ENCODE results near the gene TMEM185A. TPM values are rescaled to one million over a fixed set of nuclear protein-coding genes. Genes with fewer than 3 reads are reported as not detected.
"Not testable (repeated sequence)": the region's sequence is repeated elsewhere in the genome, so short reads cannot be mapped to it uniquely, and the experiment has no call there.

Gene TMEM185A
- total and polyA plus RNA-seq, 2 donors: 10.1 to 16.0 TPM

- Histone ChIP-seq H3K4me3 (ENCODE audit: low read length in 2 of 2) (no peak overlapping the region), H3K9me3 (ENCODE audit: control insufficient read depth in 2 of 2, insufficient read depth in 1 of 2, low read length in 1 of 2) (no peaks in the 10 kb centered on the region), H3K27ac (ENCODE audit: low read depth in 1 of 2, low read length in 1 of 2) (no peak overlapping the region), H3K36me3 (ENCODE audit: control insufficient read depth in 2 of 2, insufficient read depth in 2 of 2, low read length in 1 of 2) (no peaks in the 10 kb centered on the region), H3K27me3 (ENCODE audit: control insufficient read depth in 2 of 2, insufficient read depth in 1 of 2, low read length in 1 of 2) (peaks cover 0 to 11% of the 10 kb centered on the region in 2 donors), H3K4me1 (ENCODE audit: control insufficient read depth in 2 of 2, insufficient read depth in 2 of 2, low read length in 2 of 2) (peaks cover 0 to 13% of the 10 kb centered on the region in 2 donors)
- no peak for DNase-seq (ENCODE audit: low read depth in 6 of 9, low spot score in 9 of 9)
- WGBS: 98% methylated on average over 5 of the region's 5 CpGs
Measured at GRCh38 chrX:149629730-149630387, 1.7 kb downstream of the TMEM185A start.

GRCh38 chrX:149628768-149629167, 2.8 kb downstream of the TMEM185A start:
- Histone ChIP-seq H3K4me3 (ENCODE audit: low read length in 2 of 2) (no peak overlapping the region), H3K27me3 (ENCODE audit: control insufficient read depth in 2 of 2, insufficient read depth in 1 of 2, low read length in 1 of 2) (peaks cover 0 to 9% of the 10 kb centered on the region in 2 donors), H3K4me1 (ENCODE audit: control insufficient read depth in 2 of 2, insufficient read depth in 2 of 2, low read length in 2 of 2) (peaks cover 0 to 13% of the 10 kb centered on the region in 2 donors), H3K27ac (ENCODE audit: low read depth in 1 of 2, low read length in 1 of 2) (no peak overlapping the region), H3K9me3 (ENCODE audit: control insufficient read depth in 2 of 2, insufficient read depth in 1 of 2, low read length in 1 of 2) (no peaks in the 10 kb centered on the region), H3K36me3 (ENCODE audit: control insufficient read depth in 2 of 2, insufficient read depth in 2 of 2, low read length in 1 of 2) (no peaks in the 10 kb centered on the region)
- DNase-seq (ENCODE audit: low read depth in 6 of 9, low spot score in 9 of 9): no peak
- 95% methylated on average over 2 of the region's 2 CpGs for whole genome bisulfite sequencing

- Histone ChIP-seq H3K9me3 (ENCODE audit: control insufficient read depth in 2 of 2, insufficient read depth in 1 of 2, low read length in 1 of 2) (no peaks in the 10 kb centered on the region), H3K27me3 (ENCODE audit: control insufficient read depth in 2 of 2, insufficient read depth in 1 of 2, low read length in 1 of 2) (peaks cover 0 to 8% of the 10 kb centered on the region in 2 donors), H3K4me3 (ENCODE audit: low read length in 2 of 2) (no peak overlapping the region), H3K27ac (ENCODE audit: low read depth in 1 of 2, low read length in 1 of 2) (no peak overlapping the region), H3K36me3 (ENCODE audit: control insufficient read depth in 2 of 2, insufficient read depth in 2 of 2, low read length in 1 of 2) (no peaks in the 10 kb centered on the region), H3K4me1 (ENCODE audit: control insufficient read depth in 2 of 2, insufficient read depth in 2 of 2, low read length in 2 of 2) (peaks cover 0 to 13% of the 10 kb centered on the region in 2 donors)
- 96% methylated on average over 3 of the region's 3 CpGs for WGBS
- no peak for DNase-seq (ENCODE audit: low read depth in 6 of 9, low spot score in 9 of 9)
Measured at GRCh38 chrX:149628280-149628679, 3.3 kb downstream of the TMEM185A start.

GRCh38 chrX:149626829-149627228, 4.8 kb downstream of the TMEM185A start:
- not testable (repeated sequence) for H3K9me3 ChIP-seq (ENCODE audit: control insufficient read depth in 2 of 2, insufficient read depth in 1 of 2, low read length in 1 of 2); DNase-seq (ENCODE audit: low read depth in 6 of 9, low spot score in 9 of 9); H3K27ac ChIP-seq (ENCODE audit: low read depth in 1 of 2, low read length in 1 of 2); H3K36me3 ChIP-seq (ENCODE audit: control insufficient read depth in 2 of 2, insufficient read depth in 2 of 2, low read length in 1 of 2); H3K4me1 ChIP-seq (ENCODE audit: control insufficient read depth in 2 of 2, insufficient read depth in 2 of 2, low read length in 2 of 2); H3K4me3 ChIP-seq (ENCODE audit: low read length in 2 of 2); H3K27me3 ChIP-seq (ENCODE audit: control insufficient read depth in 2 of 2, insufficient read depth in 1 of 2, low read length in 1 of 2)
- WGBS: 98% methylated on average over 8 of the region's 8 CpGs

GRCh38 chrX:149619662-149620061, 11.9 kb downstream of the TMEM185A start:
- H3K4me3 ChIP-seq (ENCODE audit: low read length in 2 of 2); H3K27ac ChIP-seq (ENCODE audit: low read depth in 1 of 2, low read length in 1 of 2); DNase-seq (ENCODE audit: low read depth in 6 of 9, low spot score in 9 of 9); H3K4me1 ChIP-seq (ENCODE audit: control insufficient read depth in 2 of 2, insufficient read depth in 2 of 2, low read length in 2 of 2); H3K9me3 ChIP-seq (ENCODE audit: control insufficient read depth in 2 of 2, insufficient read depth in 1 of 2, low read length in 1 of 2); H3K36me3 ChIP-seq (ENCODE audit: control insufficient read depth in 2 of 2, insufficient read depth in 2 of 2, low read length in 1 of 2); H3K27me3 ChIP-seq (ENCODE audit: control insufficient read depth in 2 of 2, insufficient read depth in 1 of 2, low read length in 1 of 2): not testable (repeated sequence)
- WGBS: no CpG with 5 or more reads among the region's 1 CpG

GRCh38 chrX:149618871-149619270, 12.7 kb downstream of the TMEM185A start:
- no peaks in the 10 kb centered on the region for H3K36me3 ChIP-seq (ENCODE audit: control insufficient read depth in 2 of 2, insufficient read depth in 2 of 2, low read length in 1 of 2)
- no peaks in the 10 kb centered on the region for H3K27me3 ChIP-seq (ENCODE audit: control insufficient read depth in 2 of 2, insufficient read depth in 1 of 2, low read length in 1 of 2)
- no peak overlapping the region for H3K4me3 ChIP-seq (ENCODE audit: low read length in 2 of 2)
- WGBS: 95% methylated on average over 3 of the region's 3 CpGs
- DNase-seq (ENCODE audit: low read depth in 6 of 9, low spot score in 9 of 9): no peak
- no peak overlapping the region for H3K27ac ChIP-seq (ENCODE audit: low read depth in 1 of 2, low read length in 1 of 2)
- no peaks in the 10 kb centered on the region for H3K9me3 ChIP-seq (ENCODE audit: control insufficient read depth in 2 of 2, insufficient read depth in 1 of 2, low read length in 1 of 2)
- no peaks in the 10 kb centered on the region for H3K4me1 ChIP-seq (ENCODE audit: control insufficient read depth in 2 of 2, insufficient read depth in 2 of 2, low read length in 2 of 2)

- H3K4me1 ChIP-seq (ENCODE audit: control insufficient read depth in 2 of 2, insufficient read depth in 2 of 2, low read length in 2 of 2): no peaks in the 10 kb centered on the region
- no peaks in the 10 kb centered on the region for H3K27me3 ChIP-seq (ENCODE audit: control insufficient read depth in 2 of 2, insufficient read depth in 1 of 2, low read length in 1 of 2)
- H3K9me3 ChIP-seq (ENCODE audit: control insufficient read depth in 2 of 2, insufficient read depth in 1 of 2, low read length in 1 of 2): no peaks in the 10 kb centered on the region
- no peak overlapping the region for H3K27ac ChIP-seq (ENCODE audit: low read depth in 1 of 2, low read length in 1 of 2)
- 100% methylated on average over 1 of the region's 1 CpG for WGBS
- peaks cover 0 to 5% of the 10 kb centered on the region in 2 donors for H3K36me3 ChIP-seq (ENCODE audit: control insufficient read depth in 2 of 2, insufficient read depth in 2 of 2, low read length in 1 of 2)
- no peak for DNase-seq (ENCODE audit: low read depth in 6 of 9, low spot score in 9 of 9)
- H3K4me3 ChIP-seq (ENCODE audit: low read length in 2 of 2): no peak overlapping the region
Measured at GRCh38 chrX:149611623-149612175, 19.9 kb downstream of the TMEM185A start.

GRCh38 chrX:149610511-149610910, 21.1 kb downstream of the TMEM185A start:
- 100% methylated on average over 5 of the region's 5 CpGs for WGBS

GRCh38 chrX:149607699-149608098, 23.9 kb downstream of the TMEM185A start:
- H3K36me3 ChIP-seq (ENCODE audit: control insufficient read depth in 2 of 2, insufficient read depth in 2 of 2, low read length in 1 of 2): peaks cover 0 to 9% of the 10 kb centered on the region in 2 donors
- DNase-seq (ENCODE audit: low read depth in 6 of 9, low spot score in 9 of 9): no peak
- H3K4me3 ChIP-seq (ENCODE audit: low read length in 2 of 2): no peak overlapping the region
- no peaks in the 10 kb centered on the region for H3K4me1 ChIP-seq (ENCODE audit: control insufficient read depth in 2 of 2, insufficient read depth in 2 of 2, low read length in 2 of 2)
- no peaks in the 10 kb centered on the region for H3K9me3 ChIP-seq (ENCODE audit: control insufficient read depth in 2 of 2, insufficient read depth in 1 of 2, low read length in 1 of 2)
- H3K27me3 ChIP-seq (ENCODE audit: control insufficient read depth in 2 of 2, insufficient read depth in 1 of 2, low read length in 1 of 2): no peaks in the 10 kb centered on the region
- no peak overlapping the region for H3K27ac ChIP-seq (ENCODE audit: low read depth in 1 of 2, low read length in 1 of 2)

More at GRCh38 chrX:149610511-149610910, 21.1 kb downstream of the TMEM185A start:
- DNase-seq (ENCODE audit: low read depth in 6 of 9, low spot score in 9 of 9): no peak
- H3K4me3 ChIP-seq (ENCODE audit: low read length in 2 of 2): no peak overlapping the region
- H3K36me3 ChIP-seq (ENCODE audit: control insufficient read depth in 2 of 2, insufficient read depth in 2 of 2, low read length in 1 of 2): peaks cover 0 to 9% of the 10 kb centered on the region in 2 donors
- no peaks in the 10 kb centered on the region for H3K9me3 ChIP-seq (ENCODE audit: control insufficient read depth in 2 of 2, insufficient read depth in 1 of 2, low read length in 1 of 2)
- H3K4me1 ChIP-seq (ENCODE audit: control insufficient read depth in 2 of 2, insufficient read depth in 2 of 2, low read length in 2 of 2): no peaks in the 10 kb centered on the region
- H3K27ac ChIP-seq (ENCODE audit: low read depth in 1 of 2, low read length in 1 of 2): no peak overlapping the region
- H3K27me3 ChIP-seq (ENCODE audit: control insufficient read depth in 2 of 2, insufficient read depth in 1 of 2, low read length in 1 of 2): no peaks in the 10 kb centered on the region
